Measurements from ENCODE around the gene PRAMEF12.

DNA sequence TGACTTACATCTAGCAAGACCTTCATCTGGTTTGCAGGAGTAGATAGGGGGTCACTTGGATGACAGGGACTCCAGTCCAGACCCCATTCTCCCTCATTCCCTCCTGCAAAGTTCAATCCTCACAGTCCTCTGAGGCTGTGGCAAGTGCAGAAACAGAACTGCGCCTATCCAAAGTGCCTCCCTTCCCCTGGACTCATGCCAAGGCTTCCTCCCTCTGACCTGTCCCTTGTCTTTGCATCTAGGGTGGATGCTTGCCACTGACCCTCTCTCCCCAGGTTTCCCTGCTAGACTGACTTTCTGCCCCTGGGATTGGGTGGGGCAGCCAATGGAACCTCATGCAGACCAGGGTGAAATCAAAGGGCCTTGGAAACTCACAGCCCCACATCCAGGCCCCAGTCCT, 36.4 kb downstream of the PRAMEF12 start:
- TF ChIP-seq, protein P1, sequence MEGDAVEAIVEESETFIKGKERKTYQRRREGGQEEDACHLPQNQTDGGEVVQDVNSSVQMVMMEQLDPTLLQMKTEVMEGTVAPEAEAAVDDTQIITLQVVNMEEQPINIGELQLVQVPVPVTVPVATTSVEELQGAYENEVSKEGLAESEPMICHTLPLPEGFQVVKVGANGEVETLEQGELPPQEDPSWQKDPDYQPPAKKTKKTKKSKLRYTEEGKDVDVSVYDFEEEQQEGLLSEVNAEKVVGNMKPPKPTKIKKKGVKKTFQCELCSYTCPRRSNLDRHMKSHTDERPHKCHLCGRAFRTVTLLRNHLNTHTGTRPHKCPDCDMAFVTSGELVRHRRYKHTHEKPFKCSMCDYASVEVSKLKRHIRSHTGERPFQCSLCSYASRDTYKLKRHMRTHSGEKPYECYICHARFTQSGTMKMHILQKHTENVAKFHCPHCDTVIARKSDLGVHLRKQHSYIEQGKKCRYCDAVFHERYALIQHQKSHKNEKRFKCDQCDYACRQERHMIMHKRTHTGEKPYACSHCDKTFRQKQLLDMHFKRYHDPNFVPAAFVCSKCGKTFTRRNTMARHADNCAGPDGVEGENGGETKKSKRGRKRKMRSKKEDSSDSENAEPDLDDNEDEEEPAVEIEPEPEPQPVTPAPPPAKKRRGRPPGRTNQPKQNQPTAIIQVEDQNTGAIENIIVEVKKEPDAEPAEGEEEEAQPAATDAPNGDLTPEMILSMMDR (IDR thresholded peaks at IDR 0.05): no peak
- TF ChIP-seq POLR2A (IDR thresholded peaks at IDR 0.05): no peak
